ENCODE data around the gene HOXC4.
"Not testable (repeated sequence)": the region's sequence is repeated elsewhere in the genome, so short reads cannot be mapped to it uniquely, and the experiment has no call there.

The HOXC4 gene

DNA sequence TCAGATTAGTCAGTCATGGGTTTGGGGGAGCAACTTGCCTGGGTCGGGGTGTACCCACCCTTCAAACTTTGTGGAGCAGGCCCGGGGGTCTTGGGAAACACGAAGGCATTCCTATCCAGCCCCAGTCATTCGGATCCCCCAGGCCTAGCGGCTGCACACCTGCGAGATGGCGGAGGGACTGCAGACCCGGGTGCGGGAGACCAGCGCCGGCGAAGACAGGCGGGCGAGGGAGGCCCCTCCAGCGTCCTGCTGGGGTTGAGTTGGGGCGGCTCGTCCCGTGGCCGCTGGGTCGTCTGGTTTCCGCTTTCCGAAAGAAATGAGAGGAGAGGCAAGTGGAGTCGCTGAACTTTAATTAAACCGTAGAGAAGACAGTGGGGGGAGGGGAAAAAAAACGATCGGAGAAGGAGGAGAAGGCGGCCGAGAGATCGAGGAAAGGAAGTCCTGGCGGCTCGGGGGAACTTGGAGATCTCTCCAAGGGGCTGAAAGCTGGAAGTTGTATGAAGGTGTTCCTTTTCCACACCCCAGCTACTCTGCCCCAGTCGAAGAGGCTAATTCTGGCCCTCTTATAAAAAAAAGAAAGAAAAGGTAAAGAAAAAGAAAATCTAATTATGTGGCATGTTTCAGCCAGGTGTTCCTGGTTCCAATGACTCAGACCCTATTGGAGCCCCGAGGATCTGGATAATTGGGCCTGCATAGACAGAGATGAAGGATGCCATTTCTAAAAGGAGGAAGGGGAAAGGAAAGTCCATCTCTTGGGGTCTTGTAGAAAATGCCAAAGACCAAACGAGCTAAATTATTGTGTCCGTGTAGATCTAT, 28.2 kb downstream of the HOXC4 start:
- DNase-seq (ENCODE audit: low read depth in 3 of 3, low spot score in 1 of 3), result not testable (repeated sequence)

DNA sequence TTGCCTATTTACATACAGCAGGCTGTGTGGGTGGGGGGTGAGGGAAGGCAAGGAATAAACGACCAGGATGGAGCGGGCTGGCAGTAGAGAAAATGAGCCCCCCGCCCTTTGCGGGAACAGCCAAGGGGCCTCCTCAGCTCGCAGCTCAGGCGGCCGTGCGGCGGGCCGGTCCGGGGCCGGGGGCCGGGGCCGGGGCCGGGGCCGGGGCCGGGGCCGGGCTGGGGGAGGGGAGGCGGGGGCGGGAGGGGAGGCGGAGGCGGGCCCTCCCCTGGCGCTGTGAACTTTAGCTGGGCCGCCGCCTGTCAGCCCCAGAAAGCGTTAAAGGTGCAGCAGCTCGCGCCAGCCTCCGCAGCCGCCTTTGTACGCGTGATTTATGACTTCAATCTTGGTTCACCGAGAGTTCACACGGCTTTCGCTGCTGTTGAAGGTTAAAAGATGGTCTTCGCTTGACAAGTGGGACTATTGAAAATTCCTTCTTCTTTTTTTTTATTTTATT, 28.8 kb downstream of the HOXC4 start:
- DNase-seq (ENCODE audit: low read depth in 3 of 3, low spot score in 1 of 3), result peak in 1 of 3 donors; percentile 18

GRCh38 chr12:54088011-54088410, 34.4 kb downstream of the HOXC4 start:
- DNase-seq (ENCODE audit: low read depth in 3 of 3, low spot score in 1 of 3), result not testable (repeated sequence)

DNA sequence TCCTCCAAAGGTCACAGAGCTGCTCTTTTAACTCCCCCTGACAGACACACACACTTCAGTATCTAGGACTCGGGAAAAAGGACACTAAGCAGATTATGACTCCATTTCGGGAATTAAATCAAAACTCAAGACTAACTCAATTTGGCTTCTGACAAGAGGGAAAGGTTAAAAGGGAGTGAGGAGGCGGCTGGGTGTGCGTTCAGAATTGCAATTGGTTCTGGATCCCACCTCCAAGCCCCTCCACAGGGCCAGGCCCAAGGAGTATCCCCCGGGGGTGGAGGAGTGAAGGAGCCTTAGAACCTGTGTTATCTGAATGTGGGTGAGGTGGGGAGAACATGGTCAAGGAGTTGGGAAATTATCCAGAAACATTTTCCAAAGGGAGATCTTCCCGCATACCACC, 35.8 kb downstream of the HOXC4 start:
- not testable (repeated sequence) for DNase-seq (ENCODE audit: low read depth in 3 of 3, low spot score in 1 of 3)

DNA sequence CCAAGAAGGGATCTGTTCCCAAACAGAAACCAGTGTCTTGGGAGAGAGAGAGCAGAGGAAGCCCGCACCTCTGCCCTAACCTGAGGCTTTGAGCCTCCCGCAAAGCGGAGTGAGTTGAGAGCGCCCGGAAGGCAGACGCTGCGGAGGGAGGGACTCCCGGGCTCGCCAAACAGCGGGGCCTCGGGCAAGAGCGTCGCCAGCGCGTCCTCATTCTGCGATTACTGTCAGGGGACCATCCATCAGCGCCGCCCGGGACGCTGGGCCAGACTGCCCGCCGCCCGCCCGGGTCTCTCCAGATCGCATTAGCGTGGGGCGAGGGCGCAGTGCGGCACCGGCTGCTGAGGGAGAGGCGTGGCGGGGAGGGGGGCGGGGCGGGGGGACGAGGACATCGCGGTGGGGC, 36.7 kb downstream of the HOXC4 start:
- DNase-seq (ENCODE audit: low read depth in 3 of 3, low spot score in 1 of 3), result not testable (repeated sequence)

GRCh38 chr12:54092943-54093342, 39.3 kb downstream of the HOXC4 start:
- not testable (repeated sequence) for DNase-seq (ENCODE audit: low read depth in 3 of 3, low spot score in 1 of 3)

- not testable (repeated sequence) for DNase-seq (ENCODE audit: low read depth in 3 of 3, low spot score in 1 of 3)
Measured at GRCh38 chr12:54095928-54096327, 42.3 kb downstream of the HOXC4 start.

DNA sequence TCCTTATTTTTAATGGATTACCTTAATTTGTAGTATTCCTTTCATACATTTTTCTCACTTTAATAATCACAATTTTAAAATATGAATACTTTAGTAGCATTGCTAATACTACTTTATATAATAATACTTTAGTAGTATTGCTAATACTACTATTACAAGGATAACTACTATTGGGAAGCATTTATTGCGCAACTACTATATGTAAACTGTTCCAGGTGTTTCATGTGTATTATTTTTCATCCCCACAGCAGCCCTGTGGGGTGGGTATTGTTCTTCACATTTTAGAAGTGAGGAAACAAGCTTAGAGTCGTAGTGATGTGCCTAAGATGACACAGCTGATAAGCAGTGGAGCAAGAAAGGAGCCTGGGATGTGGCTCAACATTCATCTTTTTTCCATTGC, 45.0 kb downstream of the HOXC4 start:
- DNase-seq (ENCODE audit: low read depth in 3 of 3, low spot score in 1 of 3), result not testable (repeated sequence)

GRCh38 chr12:54100588-54100987, 47.0 kb downstream of the HOXC4 start:
- not testable (repeated sequence) for DNase-seq (ENCODE audit: low read depth in 3 of 3, low spot score in 1 of 3)

GRCh38 chr12:54102223-54102622, 48.6 kb downstream of the HOXC4 start:
- not testable (repeated sequence) for DNase-seq (ENCODE audit: low read depth in 3 of 3, low spot score in 1 of 3)

GRCh38 chr12:54103827-54104226, 50.2 kb downstream of the HOXC4 start:
- DNase-seq (ENCODE audit: low read depth in 3 of 3, low spot score in 1 of 3), result not testable (repeated sequence)

All from stimulated activated CD4-positive, alpha-beta T cell treated with anti-CD3 and anti-CD28 coated beads, TNF-alpha, amount 100 ng/mL, for 1 hour (primary cell).